ENCODE data around the gene PRPF8.

PRPF8 gene

DNA sequence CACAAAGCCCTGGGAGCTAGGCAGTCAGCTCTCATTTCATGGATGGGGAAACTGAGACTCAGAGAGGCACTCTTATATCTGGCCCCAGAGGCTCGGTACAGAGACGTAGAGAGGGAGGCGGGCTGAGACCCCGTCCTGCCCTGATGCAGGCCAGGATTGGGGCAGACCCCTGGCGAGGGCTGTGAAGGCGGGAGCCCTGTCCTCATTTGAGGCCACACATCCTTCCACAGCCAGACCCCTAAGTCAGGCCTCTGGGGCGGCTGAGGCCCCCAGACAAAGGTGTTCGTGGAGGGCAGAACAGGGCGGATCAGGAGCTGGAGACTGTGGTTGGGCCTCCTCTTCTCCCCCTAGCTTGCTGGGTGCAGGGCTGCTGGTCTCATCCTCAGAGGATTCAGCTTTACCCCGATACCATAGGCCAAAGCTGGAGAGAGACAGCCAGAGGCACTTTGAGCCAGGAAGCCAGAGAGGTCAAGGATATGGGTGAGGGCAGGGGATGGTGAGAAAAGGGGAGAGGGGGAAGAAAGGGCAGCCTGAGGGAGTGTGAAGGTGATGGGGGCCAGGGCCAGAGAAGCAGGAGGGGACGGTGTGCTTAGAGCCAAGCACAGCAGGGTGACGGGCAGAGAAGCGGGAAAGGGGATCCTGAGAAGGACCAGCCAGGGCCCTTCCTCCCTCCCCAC lies 38.3 kb downstream of the PRPF8 start:
- H3K4me3 ChIP-seq (ENCODE audit: low read length), result no peak overlapping the region
- TF ChIP-seq, protein P1, sequence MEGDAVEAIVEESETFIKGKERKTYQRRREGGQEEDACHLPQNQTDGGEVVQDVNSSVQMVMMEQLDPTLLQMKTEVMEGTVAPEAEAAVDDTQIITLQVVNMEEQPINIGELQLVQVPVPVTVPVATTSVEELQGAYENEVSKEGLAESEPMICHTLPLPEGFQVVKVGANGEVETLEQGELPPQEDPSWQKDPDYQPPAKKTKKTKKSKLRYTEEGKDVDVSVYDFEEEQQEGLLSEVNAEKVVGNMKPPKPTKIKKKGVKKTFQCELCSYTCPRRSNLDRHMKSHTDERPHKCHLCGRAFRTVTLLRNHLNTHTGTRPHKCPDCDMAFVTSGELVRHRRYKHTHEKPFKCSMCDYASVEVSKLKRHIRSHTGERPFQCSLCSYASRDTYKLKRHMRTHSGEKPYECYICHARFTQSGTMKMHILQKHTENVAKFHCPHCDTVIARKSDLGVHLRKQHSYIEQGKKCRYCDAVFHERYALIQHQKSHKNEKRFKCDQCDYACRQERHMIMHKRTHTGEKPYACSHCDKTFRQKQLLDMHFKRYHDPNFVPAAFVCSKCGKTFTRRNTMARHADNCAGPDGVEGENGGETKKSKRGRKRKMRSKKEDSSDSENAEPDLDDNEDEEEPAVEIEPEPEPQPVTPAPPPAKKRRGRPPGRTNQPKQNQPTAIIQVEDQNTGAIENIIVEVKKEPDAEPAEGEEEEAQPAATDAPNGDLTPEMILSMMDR (IDR thresholded peaks at IDR 0.05; ENCODE audit: insufficient read depth, low read depth, low read length, missing control alignments), result no peak
- DNase-seq (ENCODE audit: low read depth), result no peak

DNA sequence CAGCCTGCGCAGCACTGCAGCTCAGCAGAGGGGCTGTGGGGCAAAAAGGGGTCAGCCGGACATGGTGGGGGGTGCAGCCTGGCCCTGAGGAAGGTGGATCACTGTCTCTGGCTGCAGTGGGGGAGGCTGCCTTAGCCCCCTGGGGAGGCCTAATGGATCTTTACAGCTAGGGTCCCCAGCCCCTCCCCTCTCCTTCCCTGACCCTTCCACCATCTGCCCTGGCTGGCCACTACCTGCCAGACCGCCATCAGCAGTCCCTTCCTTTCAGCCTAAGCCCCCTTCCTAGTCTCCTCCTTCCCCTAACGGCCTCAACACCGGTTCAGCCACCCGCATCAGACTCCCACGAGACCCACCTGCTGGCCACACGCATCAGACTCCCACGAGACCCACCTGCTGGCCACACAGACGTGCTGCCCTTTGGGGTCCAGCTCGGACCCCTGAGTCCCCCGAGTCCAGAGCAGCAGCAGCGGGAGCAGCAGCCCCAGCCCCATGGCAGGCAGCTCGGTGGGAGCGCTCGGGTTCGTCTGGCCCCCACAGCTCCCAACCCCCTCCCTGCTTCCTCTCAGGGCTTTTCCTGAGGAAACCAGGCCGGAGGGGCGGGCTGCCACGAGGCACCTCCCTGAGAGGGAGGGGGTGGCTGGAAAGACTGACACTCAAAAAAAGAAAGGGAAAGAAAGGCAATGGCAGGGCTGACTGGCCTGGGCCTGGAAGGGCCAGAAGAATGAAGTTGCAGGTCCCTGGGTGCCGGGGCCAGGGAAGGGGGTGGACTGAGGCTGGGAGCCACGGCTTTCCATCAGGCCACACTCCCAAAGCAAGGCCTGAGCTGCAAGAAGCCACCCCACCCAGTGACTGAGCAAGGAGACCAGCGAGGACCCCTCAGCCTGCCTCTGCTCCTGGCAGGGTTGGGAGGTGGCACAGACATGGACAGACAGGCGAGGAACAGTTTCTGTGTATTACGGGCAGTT lies 39.2 kb downstream of the PRPF8 start, which contains the start of gene SCARF1:
Gene SCARF1 (minus strand): TSS at position 526 of the 965 bp plus-strand sequence. CDS start 35 bp downstream, at position 491.
- TF ChIP-seq, protein P1 (IDR thresholded peaks at IDR 0.05; ENCODE audit: insufficient read depth, low read depth, low read length, missing control alignments), result no peak
- DNase-seq (ENCODE audit: low read depth), result no peak
- no peak within 1 kb of the TSS for H3K4me3 ChIP-seq (ENCODE audit: low read length)

DNA sequence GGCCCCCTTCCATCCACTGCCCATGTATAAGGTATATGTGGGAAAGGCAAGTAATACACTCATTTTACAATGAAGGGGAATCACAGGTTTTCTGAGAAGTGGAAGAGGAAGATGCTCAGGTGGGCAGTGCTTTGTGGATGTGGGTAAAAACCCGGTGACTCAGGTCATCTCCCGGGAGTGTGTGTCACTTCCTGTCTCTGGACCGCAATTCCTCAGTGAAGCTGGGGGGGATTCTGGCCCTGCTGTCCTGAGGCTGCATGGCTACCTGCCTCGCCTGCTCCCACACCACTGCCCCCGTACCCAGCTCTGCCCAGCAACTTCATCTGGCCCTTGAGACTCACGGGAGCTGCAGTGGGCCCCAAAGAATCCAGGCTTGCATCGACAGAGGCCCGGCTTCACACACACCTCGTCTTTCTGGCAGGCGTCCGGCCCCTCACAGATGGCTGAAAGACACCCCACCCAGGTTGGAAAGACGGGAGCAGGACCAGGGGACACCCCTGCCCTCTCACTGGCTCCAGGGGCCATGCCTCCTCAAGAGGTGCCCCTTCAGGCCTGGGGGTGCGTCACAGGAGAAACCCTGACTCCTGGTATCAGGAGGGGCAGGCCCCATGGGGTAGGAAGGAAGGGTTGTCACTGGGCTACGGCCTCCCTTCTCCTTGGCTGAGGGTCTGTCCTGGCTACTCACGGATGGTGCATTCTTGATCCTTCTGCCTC lies 40.0 kb downstream of the PRPF8 start:
- peak; percentile 65 for DNase-seq (ENCODE audit: low read depth)
- no peak overlapping the region for H3K4me3 ChIP-seq (ENCODE audit: low read length)
- TF ChIP-seq, protein P1 (IDR thresholded peaks at IDR 0.05; ENCODE audit: insufficient read depth, low read depth, low read length, missing control alignments), result no peak

DNA sequence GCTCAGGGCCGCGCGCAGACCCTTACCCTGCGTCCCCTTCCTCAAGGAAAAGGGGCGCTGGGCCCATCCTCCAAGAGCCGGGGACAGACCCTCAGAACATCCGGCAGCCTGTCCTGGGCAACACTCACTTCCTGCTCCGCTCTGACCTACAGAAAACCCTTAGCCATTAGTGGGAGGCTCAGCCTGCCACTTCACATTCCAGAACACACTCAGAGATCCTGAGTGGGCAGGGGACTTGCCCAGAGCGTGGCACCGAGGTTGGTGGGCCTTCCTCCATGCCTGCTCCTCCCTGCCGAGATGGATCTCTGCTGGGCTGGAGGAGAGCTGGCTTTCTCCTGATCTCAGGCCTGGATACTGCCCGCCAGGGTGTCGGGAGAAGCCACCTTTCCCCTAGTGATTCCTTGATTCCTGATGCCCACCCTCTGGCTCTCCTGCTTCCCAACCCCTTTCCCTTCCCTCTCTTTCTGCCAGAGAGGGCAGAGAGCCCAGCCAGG lies 40.6 kb downstream of the PRPF8 start:
- TF ChIP-seq, protein P1 (IDR thresholded peaks at IDR 0.05; ENCODE audit: insufficient read depth, low read depth, low read length, missing control alignments), result no peak
- DNase-seq (ENCODE audit: low read depth), result no peak
- peak overlapping the region; percentile 21 for H3K4me3 ChIP-seq (ENCODE audit: low read length)

DNA sequence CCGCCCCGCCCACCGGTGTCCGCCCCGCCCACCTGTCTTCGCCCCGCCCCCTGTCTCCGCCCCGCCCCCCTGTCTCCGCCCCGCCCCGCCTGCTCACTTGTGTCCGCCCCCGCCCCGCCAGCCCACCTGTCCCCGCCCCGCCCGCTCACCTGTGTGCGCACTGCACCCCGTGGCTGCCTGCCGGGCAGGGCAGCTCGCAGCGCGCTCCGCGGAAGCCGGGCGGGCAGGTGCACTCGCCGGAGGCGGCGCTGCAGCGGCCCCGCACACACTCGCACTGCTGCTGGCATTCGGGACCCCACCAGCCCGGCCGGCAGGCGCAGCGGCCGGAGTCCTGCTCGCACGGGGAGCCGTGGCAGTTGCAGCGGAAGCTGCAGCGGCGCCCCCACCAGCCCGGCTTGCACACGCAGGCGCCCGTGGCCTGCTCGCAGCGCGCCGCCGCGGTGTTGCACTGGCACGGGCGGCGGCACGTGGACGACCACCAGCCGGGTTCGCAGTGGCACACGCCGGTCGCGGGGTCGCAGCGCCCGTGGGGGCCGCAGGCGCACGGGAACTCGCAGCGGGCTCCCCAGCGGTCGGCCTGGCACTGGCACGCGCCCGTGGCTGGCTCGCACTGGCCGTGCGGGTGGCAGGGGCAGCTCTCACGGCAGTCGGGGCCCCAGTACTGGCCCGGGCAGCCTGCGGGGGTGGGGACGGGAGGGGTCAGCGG lies 41.2 kb downstream of the PRPF8 start:
- peak; percentile 85 for DNase-seq (ENCODE audit: low read depth)
- TF ChIP-seq, protein P1 (IDR thresholded peaks at IDR 0.05; ENCODE audit: insufficient read depth, low read depth, low read length, missing control alignments), result no peak
- peak overlapping the region; percentile 21 for H3K4me3 ChIP-seq (ENCODE audit: low read length)

DNA sequence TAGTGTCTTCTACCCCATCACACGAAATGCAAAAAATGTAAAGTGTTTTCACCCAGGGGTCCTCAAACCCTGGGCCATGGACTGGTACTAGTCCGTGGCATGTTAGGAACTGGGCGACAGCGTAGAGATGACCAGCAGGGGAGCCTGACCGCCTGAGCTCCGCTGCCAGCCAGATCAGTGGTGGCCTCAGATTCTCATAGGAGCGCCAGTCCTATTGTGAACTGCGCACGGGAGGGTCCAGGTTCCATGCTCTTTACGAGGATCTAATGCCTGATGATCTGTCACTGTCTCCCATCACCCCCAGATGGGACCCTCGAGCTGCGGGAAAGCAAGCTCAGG lies 43.6 kb downstream of the PRPF8 start:
- DNase-seq (ENCODE audit: low read depth), result no peak
- no peak overlapping the region for H3K4me3 ChIP-seq (ENCODE audit: low read length)
- TF ChIP-seq, protein P1 (IDR thresholded peaks at IDR 0.05; ENCODE audit: insufficient read depth, low read depth, low read length, missing control alignments), result no peak
